HepG2 (cell line): ENCODE data around the gene PGAP1. TPM values are rescaled to one million over a fixed set of nuclear protein-coding genes. Genes with fewer than 3 reads are reported as not detected.

Experiments
- AFF4 ChIP-seq: sonication (generic); formaldehyde crosslinking; IDR thresholded peaks from 2 replicates; pipeline ENCODE4 v1.4.0; 2020; ENCODE audit warnings: missing genetic modification reagents
- CCDC6 ChIP-seq: sonication (generic); formaldehyde crosslinking; IDR thresholded peaks from 2 replicates; pipeline ENCODE4 v1.8.1; 2022; ENCODE audit warnings: mild to moderate bottlenecking, missing genetic modification reagents, moderate library complexity
- CEBPZ ChIP-seq: IDR thresholded peaks from 2 replicates; pipeline ENCODE4 v1.6.1; 2012; ENCODE audit warnings: low read length, improper control_type of control experiment
- E2F5 ChIP-seq: sonication (generic); formaldehyde crosslinking; conservative IDR thresholded peaks from 2 replicates; pipeline ENCODE4 v1.4.0; 2020; ENCODE audit warnings: missing genetic modification reagents
- GTF3A ChIP-seq: sonication (generic); formaldehyde crosslinking; conservative IDR thresholded peaks from 2 replicates; pipeline ENCODE4 v1.4.0; 2020; ENCODE audit warnings: mild to moderate bottlenecking, missing genetic modification reagents
- HINFP ChIP-seq: sonication (generic); formaldehyde crosslinking; IDR thresholded peaks from 2 replicates; pipeline ENCODE4 v1.4.0; 2020; ENCODE audit warnings: low read depth, mild to moderate bottlenecking, missing genetic modification reagents
- IKZF1 ChIP-seq: fragments of 450-650 bp; IDR thresholded peaks from 2 replicates; pipeline ENCODE4 v1.7.1; 2016
- NR2C2 ChIP-seq: sonication (generic); formaldehyde crosslinking; IDR thresholded peaks from 2 replicates; pipeline ENCODE4 v1.4.0; 2020; ENCODE audit warnings: missing genetic modification reagents, mild to moderate bottlenecking, moderate library complexity, borderline replicate concordance
- SMYD3 ChIP-seq: sonication (generic); formaldehyde crosslinking; IDR thresholded peaks from 2 replicates; pipeline ENCODE4 v1.8.1; 2023; ENCODE audit warnings: mild to moderate bottlenecking, missing genetic modification reagents
- ZBTB43 ChIP-seq: sonication (generic); formaldehyde crosslinking; conservative IDR thresholded peaks from 2 replicates; pipeline ENCODE4 v1.4.0; 2020; ENCODE audit warnings: missing genetic modification reagents
- ZNF12 ChIP-seq: sonication (generic); formaldehyde crosslinking; IDR thresholded peaks from 2 replicates; pipeline ENCODE4 v1.5.0; 2020; ENCODE audit warnings: missing genetic modification reagents
- ZNF274 ChIP-seq: sonication (generic); formaldehyde crosslinking; IDR thresholded peaks from 2 replicates; pipeline ENCODE4 v1.5.1; 2020; ENCODE audit warnings: mild to moderate bottlenecking, missing genetic modification reagents
- ZNF296 ChIP-seq: sonication (generic); formaldehyde crosslinking; conservative IDR thresholded peaks from 2 replicates; pipeline ENCODE4 v1.5.0; 2020; ENCODE audit warnings: mild to moderate bottlenecking, missing genetic modification reagents
- ZNF317 ChIP-seq: sonication (generic); formaldehyde crosslinking; IDR thresholded peaks from 2 replicates; pipeline ENCODE4 v1.5.0; 2020; ENCODE audit warnings: mild to moderate bottlenecking, missing genetic modification reagents
- ZNF556 ChIP-seq: sonication (generic); formaldehyde crosslinking; IDR thresholded peaks from 2 replicates; pipeline ENCODE4 v1.4.0; 2020; ENCODE audit warnings: mild to moderate bottlenecking, missing genetic modification reagents, borderline replicate concordance
- ZNF567 ChIP-seq: sonication (generic); formaldehyde crosslinking; IDR thresholded peaks from 2 replicates; pipeline ENCODE4 v1.8.1; 2023; ENCODE audit warnings: mild to moderate bottlenecking, missing genetic modification reagents, borderline replicate concordance
- ZNF713 ChIP-seq: sonication (generic); formaldehyde crosslinking; IDR thresholded peaks from 2 replicates; pipeline ENCODE4 v1.4.0; 2020; ENCODE audit warnings: mild to moderate bottlenecking, missing genetic modification reagents
- ZNF775 ChIP-seq: sonication (generic); formaldehyde crosslinking; IDR thresholded peaks from 2 replicates; pipeline ENCODE4 v1.4.0; 2020; ENCODE audit warnings: missing genetic modification reagents, mild to moderate bottlenecking, moderate library complexity, borderline replicate concordance
- polyA plus RNA-seq, 8 experiments: library from polyadenylated mRNA; depleted of rRNA in 3 of 8; stranded (reverse) in 7 of 8; unstranded in 1 of 8; fragments of >200 nt; fragmentation: Illumina TruSeq in 4 of 8; extraction: Trizol in 4 of 8; gene quantifications; 2 replicates each; pipeline versions ENCODE4 v1.2.1 to v1.2.3, GENCODE V29; 2011 to 2016; ENCODE audit warnings: low read depth in 4 of 8, missing spikeins in 1 of 8, mixed read lengths in 1 of 8; ENCODE audit not compliant: insufficient read depth in 1 of 8
- total RNA-seq, 5 experiments: library from RNA; depleted of rRNA; stranded (reverse); fragments of >200 nt; fragmentation: Illumina TruSeq; extraction: Trizol; gene quantifications; 2 replicates each; pipeline ENCODE4 v1.2.3, GENCODE V29; 2016; ENCODE audit warnings: low read depth in 1 of 5

PGAP1 gene
- total and polyA plus RNA-seq, 2 of the 13 experiments (the other 11 are each of a cell fraction or from before 2014, with no cell fraction given), result 4.1 to 6.4 TPM

- TF ChIP-seq AFF4 (CRISPR knock-in tag), result no peak
- TF ChIP-seq CEBPZ, result no peak
- TF ChIP-seq CCDC6 (CRISPR knock-in tag), result peak; percentile 75; the same call in 1 of the 2 replicates
- no peak for TF ChIP-seq ZNF713 (CRISPR knock-in tag)
- TF ChIP-seq ZNF556 (CRISPR knock-in tag), result peak; percentile 94
- peak; percentile 94 for TF ChIP-seq ZNF274 (CRISPR knock-in tag)
- no peak for TF ChIP-seq ZNF296
- no peak for TF ChIP-seq ZNF12
- no peak for TF ChIP-seq ZNF567
- 0 out of 2 replicates have a peak, but pooled peaks have one; percentile 67 for TF ChIP-seq SMYD3 (CRISPR knock-in tag)
- no peak for TF ChIP-seq GTF3A (CRISPR knock-in tag)
- TF ChIP-seq ZBTB43 (CRISPR knock-in tag), result peak; percentile 74; the same call in 1 of the 2 replicates
- TF ChIP-seq IKZF1, result no peak
- peak; percentile 96 for TF ChIP-seq HINFP (CRISPR knock-in tag)
- no peak for TF ChIP-seq ZNF775 (CRISPR knock-in tag)
- TF ChIP-seq E2F5 (CRISPR knock-in tag), result no peak; the same call in 1 of the 2 replicates
- TF ChIP-seq NR2C2 (CRISPR knock-in tag), result peak; percentile 20
- TF ChIP-seq ZNF317 (CRISPR knock-in tag), result no peak; the same call in 1 of the 2 replicates
Observed at GRCh38 chr2:196926562-196927375, at the start of gene PGAP1 (continued).
